ENCODE results near the gene NRF1. TPM values are rescaled to one million over a fixed set of nuclear protein-coding genes. Genes with fewer than 3 reads are reported as not detected.

The NRF1 gene
- total and polyA plus RNA-seq, 2 of the 13 experiments (the other 11 are each of a cell fraction or from before 2014, with no cell fraction given): 9.3 to 10.1 TPM

DNA sequence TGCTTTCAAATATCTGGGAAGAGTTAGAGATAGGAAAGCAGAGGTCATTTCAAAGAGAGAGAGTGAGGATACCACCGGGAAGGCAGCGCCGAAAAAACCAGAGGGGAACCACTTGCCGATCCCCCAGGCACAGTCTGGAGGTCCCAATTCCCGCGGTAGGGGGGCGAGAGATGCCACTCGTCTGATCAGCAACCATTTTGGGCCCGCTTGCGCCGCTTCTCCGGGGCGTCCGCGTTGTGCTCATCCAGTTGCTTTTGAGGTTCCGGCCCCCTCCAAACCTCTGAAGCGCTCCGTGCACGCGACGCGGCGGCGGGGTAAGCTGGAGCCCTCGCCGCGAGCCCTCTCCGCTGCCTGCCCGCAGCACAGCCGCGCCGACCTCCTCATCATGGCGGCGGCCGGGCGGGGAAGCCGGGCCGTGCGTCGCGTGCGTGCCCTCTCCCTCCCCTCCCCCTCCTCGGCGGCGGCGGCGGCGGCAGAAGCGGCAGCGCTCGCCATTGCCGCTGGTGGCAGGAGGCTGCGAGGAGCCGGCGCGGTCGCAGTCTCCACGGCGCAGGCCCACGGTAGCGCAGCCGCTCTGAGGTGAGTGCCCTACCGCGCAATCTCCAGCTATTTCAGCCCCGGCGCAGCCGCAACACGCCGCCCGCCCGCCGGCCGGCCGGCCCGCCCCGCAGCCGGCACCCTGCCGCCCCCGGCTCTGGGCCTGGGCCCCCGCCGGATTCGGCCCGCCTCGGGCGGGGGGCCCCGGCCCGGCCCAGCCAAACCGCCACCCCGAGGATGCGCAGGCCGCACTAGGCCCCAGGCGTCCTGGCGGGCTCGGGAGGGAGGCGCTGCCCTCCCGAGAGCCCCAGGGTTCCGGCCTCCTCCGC is at the start of gene NRF1 (continued):
- TF ChIP-seq GABPA (IDR thresholded peaks at IDR 0.05; ENCODE audit: low read depth, low read length): no peak
- TF ChIP-seq GABPA (CRISPR knock-in tag; IDR thresholded peaks at IDR 0.05; ENCODE audit: low read depth): no peak
- TF ChIP-seq ZNF660 (CRISPR knock-in tag; IDR thresholded peaks at IDR 0.05; ENCODE audit: borderline replicate concordance, low read depth): no peak
- TF ChIP-seq, protein P1, sequence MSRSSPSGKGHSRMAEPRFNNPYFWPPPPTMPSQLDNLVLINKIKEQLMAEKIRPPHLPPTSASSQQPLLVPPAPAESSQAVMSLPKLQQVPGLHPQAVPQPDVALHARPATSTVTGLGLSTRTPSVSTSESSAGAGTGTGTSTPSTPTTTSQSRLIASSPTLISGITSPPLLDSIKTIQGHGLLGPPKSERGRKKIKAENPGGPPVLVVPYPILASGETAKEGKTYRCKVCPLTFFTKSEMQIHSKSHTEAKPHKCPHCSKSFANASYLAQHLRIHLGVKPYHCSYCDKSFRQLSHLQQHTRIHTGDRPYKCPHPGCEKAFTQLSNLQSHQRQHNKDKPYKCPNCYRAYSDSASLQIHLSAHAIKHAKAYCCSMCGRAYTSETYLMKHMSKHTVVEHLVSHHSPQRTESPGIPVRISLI (CRISPR knock-in tag; IDR thresholded peaks at IDR 0.05; ENCODE audit: borderline replicate concordance): no peak
- TF ChIP-seq, protein P2, sequence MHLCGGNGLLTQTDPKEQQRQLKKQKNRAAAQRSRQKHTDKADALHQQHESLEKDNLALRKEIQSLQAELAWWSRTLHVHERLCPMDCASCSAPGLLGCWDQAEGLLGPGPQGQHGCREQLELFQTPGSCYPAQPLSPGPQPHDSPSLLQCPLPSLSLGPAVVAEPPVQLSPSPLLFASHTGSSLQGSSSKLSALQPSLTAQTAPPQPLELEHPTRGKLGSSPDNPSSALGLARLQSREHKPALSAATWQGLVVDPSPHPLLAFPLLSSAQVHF (CRISPR knock-in tag; IDR thresholded peaks at IDR 0.05): peak; percentile 58; the same call in 1 of the 2 replicates
- TF ChIP-seq, protein P3, sequence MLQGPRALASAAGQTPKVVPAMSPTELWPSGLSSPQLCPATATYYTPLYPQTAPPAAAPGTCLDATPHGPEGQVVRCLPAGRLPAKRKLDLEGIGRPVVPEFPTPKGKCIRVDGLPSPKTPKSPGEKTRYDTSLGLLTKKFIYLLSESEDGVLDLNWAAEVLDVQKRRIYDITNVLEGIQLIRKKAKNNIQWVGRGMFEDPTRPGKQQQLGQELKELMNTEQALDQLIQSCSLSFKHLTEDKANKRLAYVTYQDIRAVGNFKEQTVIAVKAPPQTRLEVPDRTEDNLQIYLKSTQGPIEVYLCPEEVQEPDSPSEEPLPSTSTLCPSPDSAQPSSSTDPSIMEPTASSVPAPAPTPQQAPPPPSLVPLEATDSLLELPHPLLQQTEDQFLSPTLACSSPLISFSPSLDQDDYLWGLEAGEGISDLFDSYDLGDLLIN (CRISPR knock-in tag; IDR thresholded peaks at IDR 0.05; ENCODE audit: borderline replicate concordance): no peak
- TF ChIP-seq ZNF460 (CRISPR knock-in tag; IDR thresholded peaks at IDR 0.05; ENCODE audit: borderline replicate concordance): no peak
- TF ChIP-seq SOX5 (CRISPR knock-in tag; IDR thresholded peaks at IDR 0.05; ENCODE audit: borderline replicate concordance): no peak; the same call in 1 of the 2 replicates
- TF ChIP-seq EZH2 (conservative IDR thresholded peaks at IDR 0.05; ENCODE audit: low read depth, low read length): no peak
- no peak for TF ChIP-seq ZNF335 (CRISPR knock-in tag; IDR thresholded peaks at IDR 0.05)
- TF ChIP-seq ZNF451 (CRISPR knock-in tag; IDR thresholded peaks at IDR 0.05): no peak; the same call in 1 of the 2 replicates
- TF ChIP-seq, protein P4, sequence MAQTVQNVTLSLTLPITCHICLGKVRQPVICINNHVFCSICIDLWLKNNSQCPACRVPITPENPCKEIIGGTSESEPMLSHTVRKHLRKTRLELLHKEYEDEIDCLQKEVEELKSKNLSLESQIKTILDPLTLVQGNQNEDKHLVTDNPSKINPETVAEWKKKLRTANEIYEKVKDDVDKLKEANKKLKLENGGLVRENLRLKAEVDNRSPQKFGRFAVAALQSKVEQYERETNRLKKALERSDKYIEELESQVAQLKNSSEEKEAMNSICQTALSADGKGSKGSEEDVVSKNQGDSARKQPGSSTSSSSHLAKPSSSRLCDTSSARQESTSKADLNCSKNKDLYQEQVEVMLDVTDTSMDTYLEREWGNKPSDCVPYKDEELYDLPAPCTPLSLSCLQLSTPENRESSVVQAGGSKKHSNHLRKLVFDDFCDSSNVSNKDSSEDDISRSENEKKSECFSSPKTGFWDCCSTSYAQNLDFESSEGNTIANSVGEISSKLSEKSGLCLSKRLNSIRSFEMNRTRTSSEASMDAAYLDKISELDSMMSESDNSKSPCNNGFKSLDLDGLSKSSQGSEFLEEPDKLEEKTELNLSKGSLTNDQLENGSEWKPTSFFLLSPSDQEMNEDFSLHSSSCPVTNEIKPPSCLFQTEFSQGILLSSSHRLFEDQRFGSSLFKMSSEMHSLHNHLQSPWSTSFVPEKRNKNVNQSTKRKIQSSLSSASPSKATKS (CRISPR knock-in tag; IDR thresholded peaks at IDR 0.05): no peak
- TF ChIP-seq ZNF607 (CRISPR knock-in tag; IDR thresholded peaks at IDR 0.05; ENCODE audit: borderline replicate concordance): peak; percentile 76; the same call in 1 of the 2 replicates
- TF ChIP-seq MEF2D (CRISPR knock-in tag; IDR thresholded peaks at IDR 0.05): no peak
- TF ChIP-seq ZNF383 (CRISPR knock-in tag; IDR thresholded peaks at IDR 0.05; ENCODE audit: borderline replicate concordance): no peak
- TF ChIP-seq HMGA1 (CRISPR knock-in tag; conservative IDR thresholded peaks at IDR 0.05): no peak
- TF ChIP-seq, protein P5, sequence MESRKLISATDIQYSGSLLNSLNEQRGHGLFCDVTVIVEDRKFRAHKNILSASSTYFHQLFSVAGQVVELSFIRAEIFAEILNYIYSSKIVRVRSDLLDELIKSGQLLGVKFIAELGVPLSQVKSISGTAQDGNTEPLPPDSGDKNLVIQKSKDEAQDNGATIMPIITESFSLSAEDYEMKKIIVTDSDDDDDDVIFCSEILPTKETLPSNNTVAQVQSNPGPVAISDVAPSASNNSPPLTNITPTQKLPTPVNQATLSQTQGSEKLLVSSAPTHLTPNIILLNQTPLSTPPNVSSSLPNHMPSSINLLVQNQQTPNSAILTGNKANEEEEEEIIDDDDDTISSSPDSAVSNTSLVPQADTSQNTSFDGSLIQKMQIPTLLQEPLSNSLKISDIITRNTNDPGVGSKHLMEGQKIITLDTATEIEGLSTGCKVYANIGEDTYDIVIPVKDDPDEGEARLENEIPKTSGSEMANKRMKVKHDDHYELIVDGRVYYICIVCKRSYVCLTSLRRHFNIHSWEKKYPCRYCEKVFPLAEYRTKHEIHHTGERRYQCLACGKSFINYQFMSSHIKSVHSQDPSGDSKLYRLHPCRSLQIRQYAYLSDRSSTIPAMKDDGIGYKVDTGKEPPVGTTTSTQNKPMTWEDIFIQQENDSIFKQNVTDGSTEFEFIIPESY (CRISPR knock-in tag; IDR thresholded peaks at IDR 0.05): no peak
